ENCODE results near the gene SLC9A7.

DNA sequence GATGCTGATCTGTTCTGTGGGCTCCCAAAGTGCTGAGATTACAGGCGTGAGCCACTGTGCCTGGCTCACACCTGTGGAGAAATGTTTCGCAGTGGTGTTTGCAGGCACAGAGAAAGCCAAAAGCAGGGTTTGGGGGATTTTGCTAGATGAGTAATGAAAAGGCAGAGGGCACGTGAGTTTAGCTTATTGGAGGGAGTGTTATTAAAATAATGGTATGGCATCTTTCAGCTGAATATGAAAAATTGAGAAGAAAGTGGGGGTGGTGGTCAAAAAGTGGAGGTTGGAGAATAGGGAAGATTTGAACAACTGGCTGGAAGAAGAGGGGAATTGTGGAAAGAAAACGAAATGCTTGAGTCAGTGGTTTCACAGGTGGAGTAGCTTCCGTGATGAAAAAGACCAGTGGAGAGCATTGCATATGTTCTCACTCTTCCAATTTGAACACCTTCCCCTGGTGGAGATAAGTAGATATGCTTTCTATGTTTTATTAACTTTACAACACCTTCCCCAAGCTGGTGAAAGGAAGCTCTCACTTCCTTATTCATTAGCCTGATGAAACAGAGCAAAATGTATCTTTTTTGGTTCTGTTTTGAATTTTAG, 186.5 kb downstream of the SLC9A7 start:
- TF ChIP-seq POLR2A (IDR thresholded peaks at IDR 0.05) (no peak), EP300 (IDR thresholded peaks at IDR 0.05) (no peak)
- TF ChIP-seq, protein P1, sequence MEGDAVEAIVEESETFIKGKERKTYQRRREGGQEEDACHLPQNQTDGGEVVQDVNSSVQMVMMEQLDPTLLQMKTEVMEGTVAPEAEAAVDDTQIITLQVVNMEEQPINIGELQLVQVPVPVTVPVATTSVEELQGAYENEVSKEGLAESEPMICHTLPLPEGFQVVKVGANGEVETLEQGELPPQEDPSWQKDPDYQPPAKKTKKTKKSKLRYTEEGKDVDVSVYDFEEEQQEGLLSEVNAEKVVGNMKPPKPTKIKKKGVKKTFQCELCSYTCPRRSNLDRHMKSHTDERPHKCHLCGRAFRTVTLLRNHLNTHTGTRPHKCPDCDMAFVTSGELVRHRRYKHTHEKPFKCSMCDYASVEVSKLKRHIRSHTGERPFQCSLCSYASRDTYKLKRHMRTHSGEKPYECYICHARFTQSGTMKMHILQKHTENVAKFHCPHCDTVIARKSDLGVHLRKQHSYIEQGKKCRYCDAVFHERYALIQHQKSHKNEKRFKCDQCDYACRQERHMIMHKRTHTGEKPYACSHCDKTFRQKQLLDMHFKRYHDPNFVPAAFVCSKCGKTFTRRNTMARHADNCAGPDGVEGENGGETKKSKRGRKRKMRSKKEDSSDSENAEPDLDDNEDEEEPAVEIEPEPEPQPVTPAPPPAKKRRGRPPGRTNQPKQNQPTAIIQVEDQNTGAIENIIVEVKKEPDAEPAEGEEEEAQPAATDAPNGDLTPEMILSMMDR (IDR thresholded peaks at IDR 0.05) = no peak

All from tibial nerve (tissue), 4 donors.